CD14-positive monocyte (primary cell): ENCODE measurements around the gene MYL3. TPM values are rescaled to one million over a fixed set of nuclear protein-coding genes. Genes with fewer than 3 reads are reported as not detected.

Source experiments
- DNase-seq, 3 donors: peaks; one replicate each; pipeline ENCODE4 v3.0.0-alpha.2; 2011 to 2022
- H2AFZ ChIP-seq: 2 replicates; pipeline ENCODE4 v1.6.0; 2012; ENCODE audit warnings: mild to moderate bottlenecking, low read depth, low read length, inconsistent platforms; ENCODE audit not compliant: insufficient read depth, poor library complexity, severe bottlenecking
- H3K27ac ChIP-seq, 2 donors: 1 replicate in 1 of 2; 2 replicates in 1 of 2; pipeline ENCODE4 v1.5.1; 2012 to 2013; ENCODE audit warnings: low read length in 2 of 2, control low read depth in 1 of 2, inconsistent platforms in 1 of 2, low read depth in 1 of 2, mild to moderate bottlenecking in 1 of 2
- H3K27me3 ChIP-seq, 2 donors: one replicate each; pipeline versions ENCODE4 v1.6.0 to v1.6.1; 2011 to 2013; ENCODE audit warnings: low read length in 2 of 2; ENCODE audit not compliant: control insufficient read depth in 2 of 2, insufficient read depth in 2 of 2
- H3K36me3 ChIP-seq, 2 donors: replicated peaks in 1 of 2; 1 replicate in 1 of 2; 2 replicates in 1 of 2; pipeline versions ENCODE4 v1.5.1 to v1.6.1; 2012 to 2013; ENCODE audit warnings: low read length in 2 of 2, control low read depth in 1 of 2, inconsistent platforms in 1 of 2, mild to moderate bottlenecking in 1 of 2; ENCODE audit not compliant: insufficient read depth in 2 of 2, control insufficient read depth in 1 of 2
- H3K4me1 ChIP-seq, 2 donors: 1 replicate in 1 of 2; 2 replicates in 1 of 2; pipeline versions ENCODE4 v1.5.1 to v1.6.1; 2012 to 2013; ENCODE audit warnings: low read length in 2 of 2, control low read depth in 1 of 2, inconsistent platforms in 1 of 2, mild to moderate bottlenecking in 1 of 2, moderate library complexity in 1 of 2; ENCODE audit not compliant: insufficient read depth in 2 of 2, control insufficient read depth in 1 of 2
- H3K4me2 ChIP-seq: replicated peaks from 2 replicates; pipeline ENCODE3; 2012; ENCODE audit warnings: low read length, moderate library complexity, mild to moderate bottlenecking; ENCODE audit not compliant: poor library complexity, severe bottlenecking; ENCODE audit errors: extremely low read depth
- H3K4me3 ChIP-seq, 3 experiments: fragments of 200-600 bp in 1 of 3; sonication (generic) in 1 of 3; replicated peaks in 1 of 3; 1 replicate in 2 of 3; 2 replicates in 1 of 3; pipeline ENCODE4 v1.5.1; 2011 to 2013; ENCODE audit warnings: low read length in 3 of 3, mild to moderate bottlenecking in 3 of 3, control low read depth in 2 of 3, low read depth in 2 of 3, inconsistent platforms in 1 of 3, moderate library complexity in 1 of 3
- H3K79me2 ChIP-seq: 2 replicates; pipeline ENCODE4 v1.6.0; 2012; ENCODE audit warnings: mild to moderate bottlenecking, control low read depth, inconsistent platforms, low read length, moderate library complexity; ENCODE audit not compliant: insufficient read depth
- H3K9ac ChIP-seq: 2 replicates; pipeline ENCODE4 v1.6.0; 2017; ENCODE audit warnings: low read length, mild to moderate bottlenecking; ENCODE audit not compliant: insufficient read depth, poor library complexity, severe bottlenecking
- H3K9me3 ChIP-seq, 2 donors: replicated peaks in 1 of 2; 1 replicate in 1 of 2; 2 replicates in 1 of 2; pipeline versions ENCODE4 v1.5.1 to v1.6.1; 2012 to 2013; ENCODE audit warnings: low read length in 2 of 2, control low read depth in 1 of 2; ENCODE audit not compliant: control insufficient read depth in 1 of 2, insufficient read depth in 1 of 2
- H4K20me1 ChIP-seq: 2 replicates; pipeline ENCODE4 v1.6.0; 2012; ENCODE audit warnings: mild to moderate bottlenecking, low read length, control low read depth, moderate library complexity; ENCODE audit not compliant: insufficient read depth
- H3K27ac Mint-ChIP-seq, 7 donors: one replicate each; pipeline ENCODE4 v1.8.0; 2020; ENCODE audit warnings: mild to moderate bottlenecking in 7 of 7, mixed read lengths in 7 of 7, moderate library complexity in 6 of 7, inconsistent platforms in 2 of 7
- H3K27me3 Mint-ChIP-seq, 3 donors: one replicate each; pipeline ENCODE4 v1.8.0; 2021 to 2022; ENCODE audit warnings: low read depth in 3 of 3, mild to moderate bottlenecking in 3 of 3, mixed read lengths in 3 of 3, moderate library complexity in 3 of 3, inconsistent platforms in 1 of 3
- H3K36me3 Mint-ChIP-seq, 2 donors: one replicate each; pipeline ENCODE4 v1.8.0; 2020; ENCODE audit warnings: mixed read lengths in 2 of 2, inconsistent platforms in 1 of 2, mild to moderate bottlenecking in 1 of 2
- H3K4me1 Mint-ChIP-seq: one replicate; pipeline ENCODE4 v1.8.0; 2020; ENCODE audit warnings: mild to moderate bottlenecking, mixed read lengths
- H3K4me3 Mint-ChIP-seq, 2 donors: one replicate each; pipeline ENCODE4 v1.8.0; 2020; ENCODE audit warnings: mild to moderate bottlenecking in 2 of 2, mixed read lengths in 2 of 2, moderate library complexity in 1 of 2
- H3K9me3 Mint-ChIP-seq, 7 donors: one replicate each; pipeline ENCODE4 v1.8.0; 2020 to 2022; ENCODE audit warnings: mixed read lengths in 7 of 7, mild to moderate bottlenecking in 6 of 7, moderate library complexity in 6 of 7, inconsistent platforms in 2 of 7
- CTCF ChIP-seq: fragments of 200-600 bp; IDR thresholded peaks from one replicate; pipeline ENCODE4 v1.8.0; 2022; ENCODE audit warnings: antibody characterized with exemption, mild to moderate bottlenecking
- WGBS: methylation state at CpG from one replicate; pipeline ENCODE4 v1.1.5; 2013; ENCODE audit warnings: missing lambda C conversion rate; ENCODE audit not compliant: insufficient coverage; 5-methylcytosine and 5-hydroxymethylcytosine counted together
- intact Hi-C, 2 donors: fragments of 100-400 bp; cut with micrococcal nuclease; formaldehyde crosslinking; loops; one replicate each; pipeline versions ENCODE4 v1.15.0 to v1.15.1; 2023
- polyA plus RNA-seq, 3 donors: library from polyadenylated mRNA; depleted of rRNA in 1 of 3; unstranded in 2 of 3; stranded (reverse) in 1 of 3; fragments of 300-500 nt in 2 of 3; fragments of >200 nt in 1 of 3; fragmentation: Illumina TruSeq in 2 of 3; gene quantifications; 1 replicate in 2 of 3; 2 replicates in 1 of 3; pipeline ENCODE4 v1.2.3, GENCODE V29; 2012 to 2021

The MYL3 gene
- polyA plus RNA-seq, 3 donors = not detected

- no peaks in the 10 kb centered on the region for H3K4me1 ChIP-seq
- Mint-ChIP-seq H3K27ac (no peak overlapping the region), H3K36me3 (no peaks in the 10 kb centered on the region), H3K4me3 (peak overlapping the region in 1 of 2 donors; percentile 17), H3K9me3 (peaks cover 0 to 1% (median 0%) of the 10 kb centered on the region in 7 donors), H3K27me3 (peaks cover 6 to 12% (median 8%) of the 10 kb centered on the region in 3 donors), H3K4me1 (peaks cover 1% of the 10 kb centered on the region)
- no peaks in the 10 kb centered on the region for H3K36me3 ChIP-seq
- H2AFZ ChIP-seq = no peak overlapping the region
- H3K27me3 ChIP-seq = no peaks in the 10 kb centered on the region
- no peak for TF ChIP-seq CTCF
- no peaks in the 10 kb centered on the region for H4K20me1 ChIP-seq
- WGBS = 85% methylated on average over 9 of the region's 11 CpGs
- H3K4me3 ChIP-seq = no peak overlapping the region
- intact Hi-C loops = no loop called here
- no peaks in the 10 kb centered on the region for H3K9me3 ChIP-seq
- no peak overlapping the region for H3K27ac ChIP-seq
- no peak for DNase-seq
- H3K4me2 ChIP-seq = no peak overlapping the region
- H3K79me2 ChIP-seq = no peaks in the 10 kb centered on the region
- H3K9ac ChIP-seq = no peak overlapping the region
These were observed 4.1 kb downstream of the MYL3 start for GRCh38 chr3:46859001-46859710.

GRCh38 chr3:46858456-46858855 lies 4.8 kb downstream of the MYL3 start:
- intact Hi-C loops = no loop called here
- 95% methylated on average over 3 of the region's 6 CpGs for WGBS

More at GRCh38 chr3:46858456-46858855, 4.8 kb downstream of the MYL3 start:
- H3K36me3 Mint-ChIP-seq = no peaks in the 10 kb centered on the region
- no peaks in the 10 kb centered on the region for H3K4me1 Mint-ChIP-seq
- TF ChIP-seq CTCF = no peak
- Histone ChIP-seq H3K9me3 (no peaks in the 10 kb centered on the region), H3K27ac (no peak overlapping the region), H3K9ac (no peak overlapping the region), H3K4me3 (no peak overlapping the region), H3K36me3 (no peaks in the 10 kb centered on the region), H4K20me1 (no peaks in the 10 kb centered on the region), H3K4me1 (no peaks in the 10 kb centered on the region), H2AFZ (no peak overlapping the region), H3K4me2 (no peak overlapping the region), H3K79me2 (no peaks in the 10 kb centered on the region), H3K27me3 (no peaks in the 10 kb centered on the region)
- no peak overlapping the region for H3K27ac Mint-ChIP-seq
- H3K27me3 Mint-ChIP-seq = peaks cover 6 to 11% (median 8%) of the 10 kb centered on the region in 3 donors
- DNase-seq = no peak
- H3K9me3 Mint-ChIP-seq = peaks cover 0 to 1% (median 0%) of the 10 kb centered on the region in 7 donors
- no peak overlapping the region for H3K4me3 Mint-ChIP-seq
